D721Med (cell line): ENCODE results near the gene ROPN1L.

Source experiments
- DNase-seq: peaks from one replicate; pipeline ENCODE4 v3.0.0; 2011; ENCODE audit warnings: low spot score; ENCODE audit not compliant: insufficient read length
- FAIRE-seq: peaks from 2 replicates; lab custom pipeline; 2011; peaks lifted over from hg19 to GRCh38; lab: Jason Lieb, UNC
- CTCF ChIP-seq: IDR thresholded peaks from 2 replicates; pipeline ENCODE4 v1.5.1; 2012; ENCODE audit warnings: mild to moderate bottlenecking, control low read depth; ENCODE audit not compliant: insufficient read depth; ENCODE audit errors: missing control alignments

Gene ROPN1L

GRCh38 chr5:10440367-10440990, 1.2 kb upstream of the ROPN1L start:
- TF ChIP-seq CTCF, result no peak
- FAIRE-seq, result no peak
- DNase-seq, result no peak

DNA sequence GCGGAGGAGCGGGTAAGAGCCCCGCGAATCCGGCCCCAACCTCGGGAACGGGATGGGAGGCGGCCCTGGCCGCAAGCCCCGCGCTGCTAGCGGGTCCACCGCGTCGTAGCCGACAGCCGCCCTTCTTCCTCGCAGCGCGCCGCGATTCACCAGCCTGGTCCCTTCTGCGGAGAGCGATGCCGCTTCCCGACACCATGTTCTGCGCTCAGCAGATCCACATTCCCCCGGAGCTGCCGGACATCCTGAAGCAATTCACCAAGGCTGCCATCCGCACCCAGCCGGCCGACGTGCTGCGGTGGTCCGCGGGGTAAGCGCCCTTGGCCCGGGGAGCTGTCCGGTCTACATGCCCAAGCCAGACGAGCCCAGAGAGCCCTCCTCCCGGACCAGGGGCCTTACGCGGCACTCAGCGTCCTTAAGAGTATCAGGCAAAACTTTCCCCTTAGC, 335 bp downstream of the ROPN1L start:
- DNase-seq, result no peak
- FAIRE-seq, result no peak
- TF ChIP-seq CTCF, result no peak

- FAIRE-seq (no peak), DNase-seq (no peak)
- TF ChIP-seq CTCF, result no peak
Observed at GRCh38 chr5:10442576-10442975, 897 bp downstream of the ROPN1L start.

DNA sequence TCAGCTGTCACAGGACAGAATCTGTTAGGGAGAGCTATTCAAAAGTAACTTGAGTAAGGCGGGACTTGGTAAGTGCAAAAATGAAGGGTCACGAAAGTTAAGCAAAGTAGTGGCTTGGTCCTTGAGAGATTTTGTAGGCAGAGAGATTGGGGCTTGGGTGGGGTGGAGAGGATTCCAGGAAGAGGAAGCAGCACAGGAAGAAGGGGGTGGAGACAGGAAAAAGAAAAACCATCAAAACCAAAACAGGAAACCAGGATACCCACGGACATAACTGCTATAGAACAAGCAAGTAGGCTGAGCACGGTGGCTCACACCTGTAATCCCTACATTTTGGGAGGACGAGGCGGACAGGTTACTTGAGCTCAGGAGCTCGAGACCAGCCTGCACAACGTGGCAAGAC, 3.7 kb downstream of the ROPN1L start:
- no peak for TF ChIP-seq CTCF
- no peak for DNase-seq
- FAIRE-seq, result no peak

GRCh38 chr5:10446490-10446889, 4.8 kb downstream of the ROPN1L start:
- FAIRE-seq (no peak), DNase-seq (no peak)
- no peak for TF ChIP-seq CTCF

GRCh38 chr5:10447041-10447440, 5.4 kb downstream of the ROPN1L start:
- no peak for FAIRE-seq
- TF ChIP-seq CTCF, result no peak
- no peak for DNase-seq

DNA sequence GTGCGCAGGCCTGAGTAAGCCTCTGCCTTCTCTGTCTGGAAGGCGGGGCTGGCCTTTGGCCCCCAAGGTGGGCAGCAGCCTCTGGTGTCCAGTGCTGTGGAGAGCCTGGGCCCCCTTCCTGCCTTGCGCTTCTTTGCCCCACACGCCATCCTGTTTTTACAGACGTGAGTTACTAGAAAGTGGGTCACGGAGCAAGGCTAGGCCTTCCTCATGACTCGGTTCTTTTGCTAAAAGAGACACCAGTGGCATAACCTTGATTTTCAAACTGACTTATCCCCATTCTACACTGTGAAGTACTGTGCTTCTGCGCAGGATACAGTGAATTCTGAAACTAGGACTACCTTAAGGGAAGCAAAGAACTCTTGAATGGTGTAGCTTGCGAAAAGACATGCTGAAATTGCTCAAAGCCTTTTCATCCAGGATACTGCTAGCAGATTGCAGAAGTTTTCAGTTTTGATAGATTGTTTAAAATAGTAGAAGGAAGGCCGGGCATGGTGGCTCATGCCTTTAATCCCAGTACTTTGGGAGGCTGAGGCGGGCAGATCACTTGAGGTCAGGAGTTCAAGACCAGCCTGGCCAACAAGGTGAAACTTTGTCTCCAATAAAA, 7.2 kb downstream of the ROPN1L start:
- DNase-seq (no peak), FAIRE-seq (no peak)
- no peak for TF ChIP-seq CTCF
